Thoracic aorta (tissue), 2 donors: Measurements from ENCODE around the gene PKP1. TPM values are rescaled to one million over a fixed set of nuclear protein-coding genes. Genes with fewer than 3 reads are reported as not detected.

ENCODE experiments used
- ATAC-seq: fragments of 150-250 bp; one replicate; pipeline ENCODE4 v1.8.0; 2017; ENCODE audit warnings: low read depth; ENCODE audit not compliant: insufficient number of reproducible peaks, low FRiP score
- DNase-seq: peaks from one replicate; pipeline ENCODE4 v3.0.0-alpha.2; 2020; ENCODE audit warnings: low spot score
- H3K27ac ChIP-seq, 2 donors: fragments of 200-600 bp; sonication (generic); 1 replicate in 1 of 2; 2 replicates in 1 of 2; pipeline ENCODE4 v1.5.1; 2016; ENCODE audit warnings: mild to moderate bottlenecking in 2 of 2, moderate library complexity in 2 of 2
- H3K27me3 ChIP-seq: fragments of 200-600 bp; sonication (generic); replicated peaks from 2 replicates; pipeline ENCODE4 v1.6.0; 2016; ENCODE audit warnings: mild to moderate bottlenecking; ENCODE audit not compliant: insufficient read depth
- H3K36me3 ChIP-seq: fragments of 200-600 bp; sonication (generic); one replicate; pipeline ENCODE4 v1.5.1; 2016
- H3K4me1 ChIP-seq, 2 donors: fragments of 200-600 bp; sonication (generic); 1 replicate in 1 of 2; 2 replicates in 1 of 2; pipeline versions ENCODE4 v1.5.1 to v1.6.0; 2016; ENCODE audit warnings: low read depth in 2 of 2, mild to moderate bottlenecking in 1 of 2; ENCODE audit not compliant: control insufficient read depth in 1 of 2
- H3K4me3 ChIP-seq: fragments of 200-600 bp; sonication (generic); 2 replicates; pipeline ENCODE4 v1.5.1; 2016; ENCODE audit warnings: mild to moderate bottlenecking
- H3K9me3 ChIP-seq: fragments of 200-600 bp; sonication (generic); 2 replicates; pipeline ENCODE4 v1.5.1; 2016
- total RNA-seq, 2 donors: library from RNA; depleted of rRNA; stranded (reverse); fragments of >200 nt; gene quantifications; one replicate each; pipeline versions ENCODE4 v1.1.0 to v1.2.3, GENCODE V29; 2016
- TF ChIP-seq, protein P1 (sequence below): fragments of 200-600 bp; sonication (generic); IDR thresholded peaks from one replicate; pipeline ENCODE4 v1.5.1; 2019; ENCODE audit warnings: antibody characterized with exemption

Gene PKP1
- total RNA-seq, 2 donors from 2014 or later = 0.54 TPM; not detected in 1

GRCh38 chr1:201258763-201259230 lies 24.5 kb upstream of the PKP1 start:
- TF ChIP-seq, protein P1, sequence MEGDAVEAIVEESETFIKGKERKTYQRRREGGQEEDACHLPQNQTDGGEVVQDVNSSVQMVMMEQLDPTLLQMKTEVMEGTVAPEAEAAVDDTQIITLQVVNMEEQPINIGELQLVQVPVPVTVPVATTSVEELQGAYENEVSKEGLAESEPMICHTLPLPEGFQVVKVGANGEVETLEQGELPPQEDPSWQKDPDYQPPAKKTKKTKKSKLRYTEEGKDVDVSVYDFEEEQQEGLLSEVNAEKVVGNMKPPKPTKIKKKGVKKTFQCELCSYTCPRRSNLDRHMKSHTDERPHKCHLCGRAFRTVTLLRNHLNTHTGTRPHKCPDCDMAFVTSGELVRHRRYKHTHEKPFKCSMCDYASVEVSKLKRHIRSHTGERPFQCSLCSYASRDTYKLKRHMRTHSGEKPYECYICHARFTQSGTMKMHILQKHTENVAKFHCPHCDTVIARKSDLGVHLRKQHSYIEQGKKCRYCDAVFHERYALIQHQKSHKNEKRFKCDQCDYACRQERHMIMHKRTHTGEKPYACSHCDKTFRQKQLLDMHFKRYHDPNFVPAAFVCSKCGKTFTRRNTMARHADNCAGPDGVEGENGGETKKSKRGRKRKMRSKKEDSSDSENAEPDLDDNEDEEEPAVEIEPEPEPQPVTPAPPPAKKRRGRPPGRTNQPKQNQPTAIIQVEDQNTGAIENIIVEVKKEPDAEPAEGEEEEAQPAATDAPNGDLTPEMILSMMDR = no peak
- Histone ChIP-seq H3K4me3 (no peak overlapping the region), H3K36me3 (no peaks in the 10 kb centered on the region), H3K9me3 (no peaks in the 10 kb centered on the region), H3K27ac (no peak overlapping the region), H3K27me3 (no peaks in the 10 kb centered on the region), H3K4me1 (peaks cover 0 to 5% of the 10 kb centered on the region in 2 donors)
- DNase-seq (no peak), ATAC-seq (no peak)

DNA sequence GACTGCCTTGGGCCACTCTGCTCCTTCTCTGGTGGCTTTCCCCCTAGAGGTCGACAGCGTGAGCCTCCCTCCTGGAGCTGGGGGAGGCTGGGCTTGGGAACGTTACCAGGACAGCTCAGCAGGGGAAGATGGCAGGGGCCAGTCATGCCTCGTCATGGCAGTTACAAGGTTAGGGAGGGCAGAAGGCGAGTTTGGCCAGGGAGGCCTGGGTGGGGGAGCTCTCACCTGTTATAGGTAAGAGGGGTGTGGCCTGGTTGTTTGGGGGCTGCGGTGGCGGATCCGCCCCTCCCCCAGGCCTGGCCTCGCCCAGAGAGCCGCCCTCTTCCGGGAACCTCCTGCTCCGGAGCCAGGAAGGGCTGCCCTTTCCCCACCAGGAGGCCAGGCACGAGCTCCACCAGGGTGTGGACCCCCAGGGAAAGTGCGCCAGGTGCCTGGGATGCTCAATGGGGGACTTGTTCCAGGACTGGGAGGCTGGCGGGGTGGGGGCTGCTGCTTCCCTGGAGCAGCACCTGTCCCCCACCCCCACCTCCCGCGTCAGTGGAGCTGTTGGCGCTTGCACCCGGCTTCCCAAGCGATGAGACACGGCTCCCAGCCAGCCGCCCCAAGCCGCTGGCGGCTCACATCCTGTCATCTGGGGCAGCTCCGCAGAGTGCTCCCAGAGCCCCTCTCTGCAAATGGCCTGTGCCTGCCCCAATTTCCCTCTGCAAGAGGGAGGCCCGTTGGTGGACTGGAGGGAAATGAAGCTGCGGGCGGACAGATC lies 23.6 kb upstream of the PKP1 start:
- no peak for DNase-seq

DNA sequence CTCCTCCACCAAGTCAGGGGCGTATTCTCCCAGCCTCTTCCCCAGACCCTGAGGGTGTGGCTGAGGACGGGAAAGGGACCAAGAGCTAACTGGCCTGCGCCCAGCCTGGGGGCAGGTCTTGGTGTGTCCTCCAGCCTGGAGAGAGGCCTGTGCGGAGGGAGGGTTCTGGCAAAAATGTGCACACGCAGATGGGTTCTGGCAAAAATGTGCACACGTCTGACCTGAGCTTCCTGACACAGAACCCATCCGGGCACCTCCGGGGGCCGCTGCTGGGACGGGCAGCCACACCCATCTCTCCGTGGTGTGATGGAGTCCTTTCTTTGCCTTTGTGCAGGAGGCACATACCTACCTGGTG lies 23.1 kb upstream of the PKP1 start:
- TF ChIP-seq, protein P1 = no peak
- no peaks in the 10 kb centered on the region for H3K36me3 ChIP-seq
- H3K9me3 ChIP-seq = no peaks in the 10 kb centered on the region
- no peak overlapping the region for H3K27ac ChIP-seq
- H3K4me1 ChIP-seq = peaks cover 0 to 5% of the 10 kb centered on the region in 2 donors
- no peak overlapping the region for H3K4me3 ChIP-seq
- no peaks in the 10 kb centered on the region for H3K27me3 ChIP-seq
- no peak for ATAC-seq
- DNase-seq = no peak

More for the DNA sequence above, 23.6 kb upstream of the PKP1 start:
- no peaks in the 10 kb centered on the region for H3K9me3 ChIP-seq
- ATAC-seq = no peak
- no peak overlapping the region for H3K4me3 ChIP-seq
- H3K27me3 ChIP-seq = no peaks in the 10 kb centered on the region
- H3K36me3 ChIP-seq = no peaks in the 10 kb centered on the region
- H3K27ac ChIP-seq = no peak overlapping the region
- peaks cover 0 to 5% of the 10 kb centered on the region in 2 donors for H3K4me1 ChIP-seq
- TF ChIP-seq, protein P1 = no peak

DNA sequence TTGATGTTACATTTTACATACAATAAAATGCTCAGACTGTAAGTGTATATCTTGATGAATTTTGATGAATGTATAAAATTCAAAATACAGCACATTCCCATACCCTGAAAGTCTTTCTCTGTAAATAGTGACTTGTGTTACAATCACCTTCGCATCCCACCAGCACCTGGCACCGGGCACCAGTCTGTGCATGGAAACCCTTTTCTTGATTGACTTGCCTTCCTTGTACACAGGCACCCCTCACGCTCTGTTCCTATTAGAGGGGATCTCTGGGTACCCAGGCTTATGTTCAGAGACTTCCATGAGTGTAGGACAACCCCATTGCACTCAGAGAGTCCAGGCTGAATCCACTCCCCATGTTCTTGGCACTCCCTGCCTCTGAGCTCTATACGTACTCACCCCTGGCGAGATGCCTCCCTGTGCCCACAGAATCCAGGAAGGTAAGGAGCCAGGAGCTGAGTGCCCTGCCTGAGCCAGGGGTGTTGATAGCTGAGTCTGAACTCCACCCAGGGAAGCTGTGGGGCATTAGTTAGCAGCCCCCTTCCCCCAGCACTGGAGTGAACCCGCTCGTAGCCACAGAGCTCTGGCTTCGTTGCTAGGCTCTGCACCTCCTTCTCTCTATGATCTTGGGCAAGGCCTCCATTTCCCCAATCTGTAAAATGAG lies 22.5 kb upstream of the PKP1 start:
- ATAC-seq = no peak
- TF ChIP-seq, protein P1 = no peak
- no peaks in the 10 kb centered on the region for H3K36me3 ChIP-seq
- no peaks in the 10 kb centered on the region for H3K9me3 ChIP-seq
- peaks cover 0 to 5% of the 10 kb centered on the region in 2 donors for H3K4me1 ChIP-seq
- H3K27me3 ChIP-seq = no peaks in the 10 kb centered on the region
- DNase-seq = no peak
- H3K27ac ChIP-seq = no peak overlapping the region
- H3K4me3 ChIP-seq = no peak overlapping the region

- no peak overlapping the region for H3K4me3 ChIP-seq
- no peak for DNase-seq
- no peaks in the 10 kb centered on the region for H3K27me3 ChIP-seq
- no peaks in the 10 kb centered on the region for H3K36me3 ChIP-seq
- H3K9me3 ChIP-seq = no peaks in the 10 kb centered on the region
- H3K27ac ChIP-seq = no peak overlapping the region
- peaks cover 0 to 5% of the 10 kb centered on the region in 2 donors for H3K4me1 ChIP-seq
- TF ChIP-seq, protein P1 = no peak
- ATAC-seq = no peak
Observed at GRCh38 chr1:201261771-201262547, 21.3 kb upstream of the PKP1 start.
